ENCODE measurements around the gene SERPINA5.

GRCh38 chr14:94542811-94543440 lies 38.3 kb upstream of the SERPINA5 start:
- TF ChIP-seq, protein P1, sequence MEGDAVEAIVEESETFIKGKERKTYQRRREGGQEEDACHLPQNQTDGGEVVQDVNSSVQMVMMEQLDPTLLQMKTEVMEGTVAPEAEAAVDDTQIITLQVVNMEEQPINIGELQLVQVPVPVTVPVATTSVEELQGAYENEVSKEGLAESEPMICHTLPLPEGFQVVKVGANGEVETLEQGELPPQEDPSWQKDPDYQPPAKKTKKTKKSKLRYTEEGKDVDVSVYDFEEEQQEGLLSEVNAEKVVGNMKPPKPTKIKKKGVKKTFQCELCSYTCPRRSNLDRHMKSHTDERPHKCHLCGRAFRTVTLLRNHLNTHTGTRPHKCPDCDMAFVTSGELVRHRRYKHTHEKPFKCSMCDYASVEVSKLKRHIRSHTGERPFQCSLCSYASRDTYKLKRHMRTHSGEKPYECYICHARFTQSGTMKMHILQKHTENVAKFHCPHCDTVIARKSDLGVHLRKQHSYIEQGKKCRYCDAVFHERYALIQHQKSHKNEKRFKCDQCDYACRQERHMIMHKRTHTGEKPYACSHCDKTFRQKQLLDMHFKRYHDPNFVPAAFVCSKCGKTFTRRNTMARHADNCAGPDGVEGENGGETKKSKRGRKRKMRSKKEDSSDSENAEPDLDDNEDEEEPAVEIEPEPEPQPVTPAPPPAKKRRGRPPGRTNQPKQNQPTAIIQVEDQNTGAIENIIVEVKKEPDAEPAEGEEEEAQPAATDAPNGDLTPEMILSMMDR (IDR thresholded peaks at IDR 0.05), result no peak
- TF ChIP-seq POLR2A (IDR thresholded peaks at IDR 0.05) (no peak), EP300 (IDR thresholded peaks at IDR 0.05; ENCODE audit: low read depth) (no peak), POLR2AphosphoS5 (IDR thresholded peaks at IDR 0.05) (no peak)
